Measurements from ENCODE around the gene BEST3. TPM values are rescaled to one million over a fixed set of nuclear protein-coding genes. Genes with fewer than 3 reads are reported as not detected.

BEST3 gene
- polyA plus RNA-seq, 1 donor from 2014 or later, result 0.88 TPM

- no peak overlapping the region for H3K4me3 ChIP-seq (ENCODE audit: low read length)
- no peaks in the 10 kb centered on the region for H4K20me1 ChIP-seq (ENCODE audit: insufficient read depth)
- no peaks in the 10 kb centered on the region for H3K27me3 ChIP-seq (ENCODE audit: insufficient read depth, low read depth, low read length)
- no peak overlapping the region for H2AFZ ChIP-seq (ENCODE audit: low read depth, low read length)
- no peak overlapping the region for H3K4me2 ChIP-seq (ENCODE audit: low read length)
- no peaks in the 10 kb centered on the region for H3K79me2 ChIP-seq (replicated peaks; ENCODE audit: insufficient read depth, low read length)
- H3K9me2 ChIP-seq (ENCODE audit: insufficient read depth, low read length), result no peaks in the 10 kb centered on the region
- H3K36me3 ChIP-seq (ENCODE audit: insufficient read depth, low read length), result no peaks in the 10 kb centered on the region
- H3F3A ChIP-seq (ENCODE audit: insufficient read depth, low read length, poor library complexity, severe bottlenecking), result no peaks in the 10 kb centered on the region
- TF ChIP-seq EZH2 (IDR thresholded peaks at IDR 0.05; ENCODE audit: borderline replicate concordance, insufficient read depth, low read length, poor library complexity, severe bottlenecking) (no peak), MXI1 (conservative IDR thresholded peaks at IDR 0.05; ENCODE audit: poor library complexity, severe bottlenecking) (no peak), TAF1 (IDR thresholded peaks at IDR 0.05; ENCODE audit: low read depth) (no peak), REST (IDR thresholded peaks at IDR 0.05; ENCODE audit: borderline replicate concordance) (no peak), EP300 (conservative IDR thresholded peaks at IDR 0.05; ENCODE audit: poor library complexity, severe bottlenecking) (no peak), SMC3 (conservative IDR thresholded peaks at IDR 0.05; ENCODE audit: poor library complexity) (no peak), RAD21 (conservative IDR thresholded peaks at IDR 0.05) (no peak), POLR2AphosphoS5 (IDR thresholded peaks at IDR 0.05) (no peak)
- TF ChIP-seq, protein P1, sequence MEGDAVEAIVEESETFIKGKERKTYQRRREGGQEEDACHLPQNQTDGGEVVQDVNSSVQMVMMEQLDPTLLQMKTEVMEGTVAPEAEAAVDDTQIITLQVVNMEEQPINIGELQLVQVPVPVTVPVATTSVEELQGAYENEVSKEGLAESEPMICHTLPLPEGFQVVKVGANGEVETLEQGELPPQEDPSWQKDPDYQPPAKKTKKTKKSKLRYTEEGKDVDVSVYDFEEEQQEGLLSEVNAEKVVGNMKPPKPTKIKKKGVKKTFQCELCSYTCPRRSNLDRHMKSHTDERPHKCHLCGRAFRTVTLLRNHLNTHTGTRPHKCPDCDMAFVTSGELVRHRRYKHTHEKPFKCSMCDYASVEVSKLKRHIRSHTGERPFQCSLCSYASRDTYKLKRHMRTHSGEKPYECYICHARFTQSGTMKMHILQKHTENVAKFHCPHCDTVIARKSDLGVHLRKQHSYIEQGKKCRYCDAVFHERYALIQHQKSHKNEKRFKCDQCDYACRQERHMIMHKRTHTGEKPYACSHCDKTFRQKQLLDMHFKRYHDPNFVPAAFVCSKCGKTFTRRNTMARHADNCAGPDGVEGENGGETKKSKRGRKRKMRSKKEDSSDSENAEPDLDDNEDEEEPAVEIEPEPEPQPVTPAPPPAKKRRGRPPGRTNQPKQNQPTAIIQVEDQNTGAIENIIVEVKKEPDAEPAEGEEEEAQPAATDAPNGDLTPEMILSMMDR (IDR thresholded peaks at IDR 0.05; ENCODE audit: poor library complexity, severe bottlenecking), result no peak
- no peak overlapping the region for H3K27ac ChIP-seq (ENCODE audit: low read length)
- no peaks in the 10 kb centered on the region for H3K9me3 ChIP-seq (ENCODE audit: low read length)
- no peak overlapping the region for H3K9ac ChIP-seq (ENCODE audit: low read length)
Observed at GRCh38 chr12:69685810-69686209, 13.3 kb downstream of the BEST3 start.

GRCh38 chr12:69684466-69684865 is 14.6 kb downstream of the BEST3 start:
- Histone ChIP-seq H3K4me3 (ENCODE audit: low read length) (no peak overlapping the region), H3K4me2 (ENCODE audit: low read length) (no peak overlapping the region), H2AFZ (ENCODE audit: low read depth, low read length) (no peak overlapping the region), H3K9me3 (ENCODE audit: low read length) (no peaks in the 10 kb centered on the region), H3K27me3 (ENCODE audit: insufficient read depth, low read depth, low read length) (no peaks in the 10 kb centered on the region), H3F3A (ENCODE audit: insufficient read depth, low read length, poor library complexity, severe bottlenecking) (no peaks in the 10 kb centered on the region), H3K9me2 (ENCODE audit: insufficient read depth, low read length) (no peaks in the 10 kb centered on the region), H3K79me2 (replicated peaks; ENCODE audit: insufficient read depth, low read length) (no peaks in the 10 kb centered on the region), H3K36me3 (ENCODE audit: insufficient read depth, low read length) (no peaks in the 10 kb centered on the region), H4K20me1 (ENCODE audit: insufficient read depth) (no peaks in the 10 kb centered on the region), H3K27ac (ENCODE audit: low read length) (no peak overlapping the region), H3K9ac (ENCODE audit: low read length) (no peak overlapping the region)
- TF ChIP-seq POLR2AphosphoS5 (IDR thresholded peaks at IDR 0.05) (no peak), MXI1 (conservative IDR thresholded peaks at IDR 0.05; ENCODE audit: poor library complexity, severe bottlenecking) (no peak), REST (IDR thresholded peaks at IDR 0.05; ENCODE audit: borderline replicate concordance) (no peak), EZH2 (IDR thresholded peaks at IDR 0.05; ENCODE audit: borderline replicate concordance, insufficient read depth, low read length, poor library complexity, severe bottlenecking) (no peak), SMC3 (conservative IDR thresholded peaks at IDR 0.05; ENCODE audit: poor library complexity) (no peak), TAF1 (IDR thresholded peaks at IDR 0.05; ENCODE audit: low read depth) (no peak), RAD21 (conservative IDR thresholded peaks at IDR 0.05) (no peak), EP300 (conservative IDR thresholded peaks at IDR 0.05; ENCODE audit: poor library complexity, severe bottlenecking) (no peak)
- TF ChIP-seq, protein P1 (IDR thresholded peaks at IDR 0.05; ENCODE audit: poor library complexity, severe bottlenecking), result no peak

Data from neural cell (in vitro differentiated cells).